ENCODE measurements around the gene OR10AD1. TPM values are rescaled to one million over a fixed set of nuclear protein-coding genes. Genes with fewer than 3 reads are reported as not detected.

Gene OR10AD1
- total and polyA plus RNA-seq, 2 donors, result not detected

DNA sequence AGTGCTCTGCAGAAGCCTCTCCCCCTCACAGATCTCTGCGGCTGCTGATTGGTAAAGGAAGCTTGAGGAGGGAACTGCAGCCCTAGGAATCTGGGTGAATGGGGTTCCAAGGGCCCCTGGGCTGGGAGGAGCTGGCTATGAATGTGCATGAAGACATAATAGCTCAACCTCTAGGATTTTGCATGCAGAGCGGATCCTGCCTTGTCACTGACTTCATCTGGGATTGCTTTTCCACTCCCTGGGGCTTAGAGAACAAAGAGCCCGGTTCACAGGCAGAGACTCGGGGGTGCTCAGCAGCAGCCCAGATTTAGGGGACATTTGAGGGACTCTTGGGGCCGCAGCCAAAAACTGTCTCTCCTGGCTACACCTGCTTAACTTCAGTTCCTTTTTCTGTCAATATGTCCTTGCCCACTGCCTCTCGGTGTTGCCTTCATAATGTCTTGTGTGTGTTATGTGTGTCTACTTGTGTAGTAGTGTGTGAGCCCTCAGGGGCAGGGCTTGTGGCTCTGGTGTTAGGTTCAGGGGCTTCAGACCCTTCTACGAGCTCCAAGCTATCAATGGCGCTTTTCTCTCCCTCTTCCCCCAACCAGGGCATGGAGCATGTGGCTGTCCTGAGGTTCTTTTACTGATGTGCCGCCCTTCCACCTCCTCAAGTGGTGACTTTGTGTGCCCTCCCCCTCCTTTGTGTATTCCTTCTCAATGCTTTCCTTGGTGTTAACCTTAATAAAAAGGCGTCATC is 17.7 kb downstream of the OR10AD1 start:
- H3K4me3 ChIP-seq (ENCODE audit: low read length in 2 of 2), result no peak overlapping the region
- peaks cover 48 to 83% of the 10 kb centered on the region in 2 donors for H3K27me3 ChIP-seq (ENCODE audit: control insufficient read depth in 2 of 2, insufficient read depth in 1 of 2, low read length in 1 of 2)
- no peak for DNase-seq (ENCODE audit: low read depth in 6 of 9, low spot score in 9 of 9)
- H3K36me3 ChIP-seq (ENCODE audit: control insufficient read depth in 2 of 2, insufficient read depth in 2 of 2, low read length in 1 of 2), result no peaks in the 10 kb centered on the region
- peaks cover 0 to 8% of the 10 kb centered on the region in 2 donors for H3K9me3 ChIP-seq (ENCODE audit: control insufficient read depth in 2 of 2, insufficient read depth in 1 of 2, low read length in 1 of 2)
- 82% methylated on average over 10 of the region's 10 CpGs for WGBS
- peaks cover 5 to 20% of the 10 kb centered on the region in 2 donors for H3K4me1 ChIP-seq (ENCODE audit: control insufficient read depth in 2 of 2, insufficient read depth in 2 of 2, low read length in 2 of 2)
- no peak overlapping the region for H3K27ac ChIP-seq (ENCODE audit: low read depth in 1 of 2, low read length in 1 of 2)

DNA sequence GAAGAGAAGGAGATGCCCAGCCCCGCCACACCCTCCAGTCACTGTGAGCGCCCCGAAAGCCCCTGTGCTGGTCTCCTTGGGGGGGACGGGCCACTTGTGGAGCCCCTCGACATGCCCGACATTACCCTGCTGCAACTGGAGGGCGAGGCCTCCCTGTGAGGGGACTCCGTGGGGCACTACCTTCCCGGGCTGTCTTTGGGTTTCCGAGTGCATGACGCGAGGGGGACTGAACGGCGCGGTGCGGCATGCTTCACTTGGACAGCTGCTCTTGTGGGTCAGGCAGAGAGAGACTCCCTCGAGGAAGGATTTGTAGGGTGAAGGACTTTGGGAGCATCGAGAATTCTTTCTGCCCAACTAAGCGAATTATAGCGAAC is 18.6 kb downstream of the OR10AD1 start:
- no peaks in the 10 kb centered on the region for H3K36me3 ChIP-seq (ENCODE audit: control insufficient read depth in 2 of 2, insufficient read depth in 2 of 2, low read length in 1 of 2)
- peaks cover 5 to 20% of the 10 kb centered on the region in 2 donors for H3K4me1 ChIP-seq (ENCODE audit: control insufficient read depth in 2 of 2, insufficient read depth in 2 of 2, low read length in 2 of 2)
- no peak overlapping the region for H3K27ac ChIP-seq (ENCODE audit: low read depth in 1 of 2, low read length in 1 of 2)
- peaks cover 0 to 8% of the 10 kb centered on the region in 2 donors for H3K9me3 ChIP-seq (ENCODE audit: control insufficient read depth in 2 of 2, insufficient read depth in 1 of 2, low read length in 1 of 2)
- DNase-seq (ENCODE audit: low read depth in 6 of 9, low spot score in 9 of 9), result no peak
- 16% methylated on average over 20 of the region's 20 CpGs for WGBS
- peaks cover 44 to 82% of the 10 kb centered on the region in 2 donors for H3K27me3 ChIP-seq (ENCODE audit: control insufficient read depth in 2 of 2, insufficient read depth in 1 of 2, low read length in 1 of 2)
- no peak overlapping the region for H3K4me3 ChIP-seq (ENCODE audit: low read length in 2 of 2)

DNA sequence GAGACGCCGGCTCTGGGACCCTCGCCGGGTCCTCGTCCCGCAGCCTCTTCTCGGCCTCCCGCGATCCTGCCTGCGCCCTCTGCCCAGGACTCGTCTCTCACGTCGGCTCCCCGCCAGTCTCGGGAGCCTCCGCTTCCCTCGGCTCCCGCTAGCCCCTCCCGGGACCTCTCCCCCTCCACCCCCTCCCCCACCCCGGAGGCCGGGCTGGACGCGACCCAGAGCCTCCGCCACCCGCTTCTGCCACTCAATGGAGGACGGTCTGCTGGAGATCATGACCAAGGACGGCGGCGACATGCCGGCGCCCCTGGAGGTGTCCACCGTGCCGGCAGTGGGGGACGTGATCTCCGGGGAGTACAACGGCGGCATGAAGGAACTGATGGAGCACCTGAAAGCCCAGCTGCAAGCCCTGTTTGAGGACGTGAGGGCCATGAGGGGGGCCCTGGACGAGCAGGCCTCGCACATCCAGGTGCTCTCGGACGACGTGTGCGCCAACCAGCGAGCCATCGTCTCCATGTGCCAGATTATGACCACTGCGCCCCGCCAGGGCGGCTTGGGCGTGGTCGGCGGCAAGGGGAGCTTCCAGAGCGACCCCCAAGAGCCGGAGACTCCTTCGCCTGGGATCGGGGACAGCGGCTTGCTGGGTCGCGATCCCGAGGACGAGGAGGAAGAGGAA is 19.1 kb downstream of the OR10AD1 start:
- Histone ChIP-seq H3K36me3 (ENCODE audit: control insufficient read depth in 2 of 2, insufficient read depth in 2 of 2, low read length in 1 of 2) (no peaks in the 10 kb centered on the region), H3K27me3 (ENCODE audit: control insufficient read depth in 2 of 2, insufficient read depth in 1 of 2, low read length in 1 of 2) (peaks cover 44 to 87% of the 10 kb centered on the region in 2 donors), H3K27ac (ENCODE audit: low read depth in 1 of 2, low read length in 1 of 2) (no peak overlapping the region), H3K9me3 (ENCODE audit: control insufficient read depth in 2 of 2, insufficient read depth in 1 of 2, low read length in 1 of 2) (peaks cover 0 to 8% of the 10 kb centered on the region in 2 donors), H3K4me3 (ENCODE audit: low read length in 2 of 2) (peak overlapping the region; percentile 62 to 75), H3K4me1 (ENCODE audit: control insufficient read depth in 2 of 2, insufficient read depth in 2 of 2, low read length in 2 of 2) (peaks cover 5 to 20% of the 10 kb centered on the region in 2 donors)
- WGBS, result 6% methylated on average over 61 of the region's 61 CpGs
- DNase-seq (ENCODE audit: low read depth in 6 of 9, low spot score in 9 of 9), result no peak

DNA sequence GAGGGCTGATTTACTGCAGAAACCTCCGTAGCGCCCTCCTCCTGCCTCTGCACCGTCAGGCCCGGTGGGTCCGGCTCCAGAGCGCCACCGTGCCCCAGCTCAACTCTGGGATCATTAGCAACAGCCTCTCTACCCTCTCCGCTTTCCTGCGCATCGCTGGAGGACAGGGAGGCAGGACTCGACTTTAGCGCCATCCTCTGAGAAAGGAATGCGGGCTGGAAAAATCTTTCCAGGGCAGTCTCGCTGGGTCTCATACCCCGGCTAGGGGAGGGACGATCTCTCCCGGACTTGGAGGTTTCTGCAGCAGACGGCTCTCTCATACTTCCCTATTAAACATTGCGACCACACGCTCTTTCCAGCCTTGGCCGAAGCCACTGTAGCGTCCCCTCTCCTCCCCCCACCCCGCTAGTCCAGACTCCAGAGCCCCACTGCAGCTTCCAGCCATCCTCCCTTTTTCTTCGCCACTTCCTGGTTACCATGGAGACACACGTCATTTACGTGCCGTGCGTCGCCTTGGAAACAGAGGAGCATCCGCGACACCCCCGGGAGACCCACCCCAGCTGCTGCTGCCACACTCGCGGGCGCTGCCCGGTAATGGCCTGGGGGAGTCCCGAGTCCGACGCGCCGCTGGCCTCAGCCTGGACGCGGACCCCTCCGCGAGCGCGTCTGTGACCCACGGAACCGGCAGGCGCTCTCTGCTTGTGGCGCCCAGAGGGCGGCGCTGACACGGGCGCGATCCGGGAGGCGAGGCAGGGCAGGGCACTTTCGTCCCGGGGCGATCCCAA is 19.8 kb downstream of the OR10AD1 start, which contains the start of gene CCDC184:
TSS of gene CCDC184 (plus strand) at position 554 of the 785 bp plus-strand sequence. CDS start 479 bp downstream, outside the sequence.
- H3K36me3 ChIP-seq (ENCODE audit: control insufficient read depth in 2 of 2, insufficient read depth in 2 of 2, low read length in 1 of 2), result no peaks in the 10 kb centered on the region
- peaks cover 0 to 8% of the 10 kb centered on the region in 2 donors for H3K9me3 ChIP-seq (ENCODE audit: control insufficient read depth in 2 of 2, insufficient read depth in 1 of 2, low read length in 1 of 2)
- H3K4me3 ChIP-seq (ENCODE audit: low read length in 2 of 2), result peak within 1 kb of the TSS; percentile 62 to 75
- H3K27ac ChIP-seq (ENCODE audit: low read depth in 1 of 2, low read length in 1 of 2), result no peak within 1 kb of the TSS
- DNase-seq (ENCODE audit: low read depth in 6 of 9, low spot score in 9 of 9), result peak in 8 of 9 donors; percentile 54 to 89 (median 76)
- WGBS, result under 1% methylated on average over 61 of the region's 61 CpGs
- peaks cover 5 to 20% of the 10 kb centered on the region in 2 donors for H3K4me1 ChIP-seq (ENCODE audit: control insufficient read depth in 2 of 2, insufficient read depth in 2 of 2, low read length in 2 of 2)
- peaks cover 44 to 87% of the 10 kb centered on the region in 2 donors for H3K27me3 ChIP-seq (ENCODE audit: control insufficient read depth in 2 of 2, insufficient read depth in 1 of 2, low read length in 1 of 2)

DNA sequence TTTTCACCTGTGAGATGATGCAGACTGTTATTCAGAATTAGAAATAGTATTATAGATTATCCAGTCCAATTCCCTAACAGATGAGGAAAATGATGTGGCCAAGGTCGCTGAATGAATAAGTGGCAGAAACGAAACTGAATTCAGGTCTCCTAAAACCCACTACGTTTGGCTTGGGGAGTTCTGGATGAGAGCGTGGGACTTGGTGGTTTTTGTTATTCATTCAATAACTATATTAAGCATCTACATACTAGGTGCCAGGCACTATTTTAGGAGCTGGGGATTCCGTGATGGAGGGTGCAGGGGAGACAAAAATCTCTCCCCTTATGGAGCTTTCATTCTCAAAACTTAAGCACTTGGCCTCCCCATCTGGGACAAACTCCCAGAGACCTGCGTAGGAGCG is 20.5 kb downstream of the OR10AD1 start:
- peaks cover 0 to 8% of the 10 kb centered on the region in 2 donors for H3K9me3 ChIP-seq (ENCODE audit: control insufficient read depth in 2 of 2, insufficient read depth in 1 of 2, low read length in 1 of 2)
- H3K27me3 ChIP-seq (ENCODE audit: control insufficient read depth in 2 of 2, insufficient read depth in 1 of 2, low read length in 1 of 2), result peaks cover 46 to 85% of the 10 kb centered on the region in 2 donors
- H3K4me3 ChIP-seq (ENCODE audit: low read length in 2 of 2), result peak overlapping the region; percentile 62 to 75
- DNase-seq (ENCODE audit: low read depth in 6 of 9, low spot score in 9 of 9), result no peak
- H3K27ac ChIP-seq (ENCODE audit: low read depth in 1 of 2, low read length in 1 of 2), result no peak overlapping the region
- peaks cover 5 to 20% of the 10 kb centered on the region in 2 donors for H3K4me1 ChIP-seq (ENCODE audit: control insufficient read depth in 2 of 2, insufficient read depth in 2 of 2, low read length in 2 of 2)
- 5% methylated on average over 7 of the region's 7 CpGs for WGBS
- H3K36me3 ChIP-seq (ENCODE audit: control insufficient read depth in 2 of 2, insufficient read depth in 2 of 2, low read length in 1 of 2), result no peaks in the 10 kb centered on the region

GRCh38 chr12:48180857-48181495 is 22.1 kb downstream of the OR10AD1 start:
- DNase-seq (ENCODE audit: low read depth in 6 of 9, low spot score in 9 of 9), result no peak
- WGBS, result 94% methylated on average over 2 of the region's 2 CpGs
- no peak overlapping the region for H3K27ac ChIP-seq (ENCODE audit: low read depth in 1 of 2, low read length in 1 of 2)
- no peaks in the 10 kb centered on the region for H3K36me3 ChIP-seq (ENCODE audit: control insufficient read depth in 2 of 2, insufficient read depth in 2 of 2, low read length in 1 of 2)
- H3K27me3 ChIP-seq (ENCODE audit: control insufficient read depth in 2 of 2, insufficient read depth in 1 of 2, low read length in 1 of 2), result peaks cover 37 to 76% of the 10 kb centered on the region in 2 donors
- no peak overlapping the region for H3K4me3 ChIP-seq (ENCODE audit: low read length in 2 of 2)
- H3K9me3 ChIP-seq (ENCODE audit: control insufficient read depth in 2 of 2, insufficient read depth in 1 of 2, low read length in 1 of 2), result peaks cover 0 to 8% of the 10 kb centered on the region in 2 donors
- H3K4me1 ChIP-seq (ENCODE audit: control insufficient read depth in 2 of 2, insufficient read depth in 2 of 2, low read length in 2 of 2), result peaks cover 5 to 20% of the 10 kb centered on the region in 2 donors

- Histone ChIP-seq H3K27me3 (ENCODE audit: control insufficient read depth in 2 of 2, insufficient read depth in 1 of 2, low read length in 1 of 2) (peaks cover 34 to 71% of the 10 kb centered on the region in 2 donors), H3K4me1 (ENCODE audit: control insufficient read depth in 2 of 2, insufficient read depth in 2 of 2, low read length in 2 of 2) (peaks cover 5 to 20% of the 10 kb centered on the region in 2 donors), H3K36me3 (ENCODE audit: control insufficient read depth in 2 of 2, insufficient read depth in 2 of 2, low read length in 1 of 2) (no peaks in the 10 kb centered on the region), H3K9me3 (ENCODE audit: control insufficient read depth in 2 of 2, insufficient read depth in 1 of 2, low read length in 1 of 2) (peaks cover 0 to 8% of the 10 kb centered on the region in 2 donors), H3K4me3 (ENCODE audit: low read length in 2 of 2) (no peak overlapping the region), H3K27ac (ENCODE audit: low read depth in 1 of 2, low read length in 1 of 2) (no peak overlapping the region)
- 95% methylated on average over 1 of the region's 1 CpG for WGBS
- no peak for DNase-seq (ENCODE audit: low read depth in 6 of 9, low spot score in 9 of 9)
Observed at GRCh38 chr12:48180424-48180823, 22.7 kb downstream of the OR10AD1 start.

GRCh38 chr12:48179466-48179865 is 23.6 kb downstream of the OR10AD1 start:
- H3K27ac ChIP-seq (ENCODE audit: low read depth in 1 of 2, low read length in 1 of 2), result no peak overlapping the region
- peaks cover 24 to 63% of the 10 kb centered on the region in 2 donors for H3K27me3 ChIP-seq (ENCODE audit: control insufficient read depth in 2 of 2, insufficient read depth in 1 of 2, low read length in 1 of 2)
- peaks cover 0 to 5% of the 10 kb centered on the region in 2 donors for H3K9me3 ChIP-seq (ENCODE audit: control insufficient read depth in 2 of 2, insufficient read depth in 1 of 2, low read length in 1 of 2)
- no peaks in the 10 kb centered on the region for H3K36me3 ChIP-seq (ENCODE audit: control insufficient read depth in 2 of 2, insufficient read depth in 2 of 2, low read length in 1 of 2)
- no peak for DNase-seq (ENCODE audit: low read depth in 6 of 9, low spot score in 9 of 9)
- no peak overlapping the region for H3K4me3 ChIP-seq (ENCODE audit: low read length in 2 of 2)
- H3K4me1 ChIP-seq (ENCODE audit: control insufficient read depth in 2 of 2, insufficient read depth in 2 of 2, low read length in 2 of 2), result peaks cover 5 to 17% of the 10 kb centered on the region in 2 donors
- WGBS, result 97% methylated on average over 1 of the region's 1 CpG
